Measurements from ENCODE around the gene SALL1. TPM values are rescaled to one million over a fixed set of nuclear protein-coding genes. Genes with fewer than 3 reads are reported as not detected.

SALL1 gene
- total RNA-seq, 1 experiment from 2014 or later = not detected

DNA sequence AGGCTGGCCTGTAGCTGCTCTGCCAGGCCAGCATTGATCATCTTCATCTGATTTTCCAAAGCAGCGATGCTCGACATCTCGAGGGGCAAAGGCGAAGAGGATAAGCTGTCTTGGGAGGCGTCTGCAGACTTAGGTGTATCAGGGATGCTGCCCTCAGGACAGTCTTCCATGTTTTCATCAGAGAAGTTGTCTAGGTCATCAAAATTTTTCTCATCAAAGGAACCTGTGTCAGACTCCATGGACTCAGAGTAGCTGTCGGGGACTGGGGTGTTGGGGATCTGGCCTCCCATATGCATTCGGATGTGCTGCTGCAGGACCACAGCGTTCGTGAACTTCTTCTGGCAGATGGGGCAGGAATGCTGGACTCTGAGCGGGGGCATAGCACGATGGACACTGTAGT is 11.5 kb downstream of the SALL1 start:
- peaks cover 77% of the 10 kb centered on the region for H3K27me3 Mint-ChIP-seq (ENCODE audit: unreplicated experiment)

DNA sequence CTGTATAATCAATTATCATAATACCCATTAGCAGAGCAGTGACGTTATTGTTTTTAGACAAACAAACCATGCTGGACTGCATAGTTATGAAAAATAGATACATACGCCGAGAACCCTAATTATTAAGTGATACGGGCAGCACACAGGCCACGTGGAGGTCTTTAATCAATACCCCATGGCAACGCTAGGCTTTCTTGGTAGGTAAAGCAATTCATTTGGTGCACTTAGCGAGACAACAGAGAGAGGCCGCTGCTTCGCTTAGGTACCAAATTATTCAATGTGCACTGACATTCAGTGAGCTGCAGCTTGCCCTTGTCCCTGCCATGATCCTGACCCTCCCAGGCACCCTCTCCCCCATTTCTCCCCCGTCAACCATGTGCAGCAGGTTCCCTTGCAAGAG is 12.9 kb downstream of the SALL1 start:
- H3K27me3 Mint-ChIP-seq (ENCODE audit: unreplicated experiment) = peaks cover 84% of the 10 kb centered on the region
- TF ChIP-seq CTCF (IDR thresholded peaks at IDR 0.05; ENCODE audit: unreplicated experiment) = no peak
- intact Hi-C loops (cut with micrococcal nuclease; ENCODE audit: unreplicated experiment) = no loop called here
- H3K36me3 Mint-ChIP-seq (ENCODE audit: insufficient read depth, unreplicated experiment) = no peaks in the 10 kb centered on the region
- no TSS peak for BruUV-seq (replicated peaks)
- no peak overlapping the region for H3K4me3 Mint-ChIP-seq (ENCODE audit: low read depth, unreplicated experiment)
- CTCF ChIA-PET = no interaction called here
- H3K9me3 Mint-ChIP-seq (ENCODE audit: low read depth, unreplicated experiment) = no peaks in the 10 kb centered on the region
- no peak overlapping the region for H3K27ac Mint-ChIP-seq (ENCODE audit: unreplicated experiment)
- no peaks in the 10 kb centered on the region for H3K4me1 Mint-ChIP-seq (ENCODE audit: low read depth, unreplicated experiment)
- no peak for DNase-seq

More for the DNA sequence above, 11.5 kb downstream of the SALL1 start:
- CTCF ChIA-PET = no interaction called here
- no TSS peak for BruUV-seq (replicated peaks)
- Mint-ChIP-seq H3K4me1 (ENCODE audit: low read depth, unreplicated experiment) (no peaks in the 10 kb centered on the region), H3K4me3 (ENCODE audit: low read depth, unreplicated experiment) (no peak overlapping the region), H3K36me3 (ENCODE audit: insufficient read depth, unreplicated experiment) (no peaks in the 10 kb centered on the region), H3K9me3 (ENCODE audit: low read depth, unreplicated experiment) (no peaks in the 10 kb centered on the region), H3K27ac (ENCODE audit: unreplicated experiment) (no peak overlapping the region)
- intact Hi-C loops (cut with micrococcal nuclease; ENCODE audit: unreplicated experiment) = no loop called here
- DNase-seq = no peak
- no peak for TF ChIP-seq CTCF (IDR thresholded peaks at IDR 0.05; ENCODE audit: unreplicated experiment)

DNA sequence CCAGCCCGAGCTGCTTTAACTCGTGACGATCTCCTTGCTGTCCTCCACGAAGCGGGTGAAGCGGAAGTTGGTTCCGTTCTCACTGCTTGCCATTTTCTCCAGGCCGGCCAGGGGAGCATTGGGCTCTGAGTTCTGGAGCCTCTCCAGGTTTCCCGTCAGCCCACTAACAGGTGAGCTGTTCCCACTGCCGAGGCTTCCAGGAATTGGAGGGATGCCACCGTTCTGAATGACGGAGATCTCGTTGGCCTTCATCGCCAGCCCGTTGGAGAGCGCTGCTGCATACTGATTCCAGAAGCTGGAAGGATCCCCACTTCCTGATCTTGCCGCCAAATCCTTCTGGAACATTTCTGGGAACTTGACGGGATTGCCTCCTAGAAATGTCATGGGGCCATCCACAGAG is 14.0 kb downstream of the SALL1 start:
- Mint-ChIP-seq H3K27me3 (ENCODE audit: unreplicated experiment) (peaks cover 74% of the 10 kb centered on the region), H3K27ac (ENCODE audit: unreplicated experiment) (no peak overlapping the region), H3K36me3 (ENCODE audit: insufficient read depth, unreplicated experiment) (no peaks in the 10 kb centered on the region), H3K4me1 (ENCODE audit: low read depth, unreplicated experiment) (no peaks in the 10 kb centered on the region), H3K9me3 (ENCODE audit: low read depth, unreplicated experiment) (no peaks in the 10 kb centered on the region), H3K4me3 (ENCODE audit: low read depth, unreplicated experiment) (no peak overlapping the region)
- intact Hi-C loops (cut with micrococcal nuclease; ENCODE audit: unreplicated experiment) = no loop called here
- no peak for DNase-seq
- CTCF ChIA-PET = no interaction called here
- no peak for TF ChIP-seq CTCF (IDR thresholded peaks at IDR 0.05; ENCODE audit: unreplicated experiment)
- no TSS peak for BruUV-seq (replicated peaks)

DNA sequence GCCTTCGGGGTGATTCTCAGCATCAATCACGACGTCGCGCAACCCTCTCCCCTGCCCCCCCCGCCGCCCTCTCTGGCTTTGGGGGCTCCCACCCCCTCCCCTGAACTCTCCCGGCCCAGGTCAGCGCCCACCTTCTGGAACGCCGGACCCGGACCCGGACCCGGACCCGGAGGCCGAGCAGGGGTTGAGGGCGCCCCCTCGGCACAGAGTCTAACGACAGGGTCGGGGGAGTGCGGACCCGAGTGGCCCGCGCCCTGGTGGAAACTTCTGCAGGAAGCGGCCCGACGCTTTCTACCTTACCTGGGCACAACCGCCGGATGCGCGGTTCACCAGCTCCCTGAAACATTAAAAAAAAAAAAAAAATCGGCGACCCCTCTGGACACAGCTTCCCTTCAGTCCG is 16.2 kb downstream of the SALL1 start:
- peaks cover 74% of the 10 kb centered on the region for H3K27me3 Mint-ChIP-seq (ENCODE audit: unreplicated experiment)
- H3K27ac Mint-ChIP-seq (ENCODE audit: unreplicated experiment) = no peak overlapping the region
- no TSS peak for BruUV-seq (replicated peaks)
- DNase-seq = no peak
- H3K36me3 Mint-ChIP-seq (ENCODE audit: insufficient read depth, unreplicated experiment) = no peaks in the 10 kb centered on the region
- CTCF ChIA-PET = no interaction called here
- H3K9me3 Mint-ChIP-seq (ENCODE audit: low read depth, unreplicated experiment) = no peaks in the 10 kb centered on the region
- H3K4me3 Mint-ChIP-seq (ENCODE audit: low read depth, unreplicated experiment) = no peak overlapping the region
- intact Hi-C loops (cut with micrococcal nuclease; ENCODE audit: unreplicated experiment) = no loop called here
- no peaks in the 10 kb centered on the region for H3K4me1 Mint-ChIP-seq (ENCODE audit: low read depth, unreplicated experiment)
- no peak for TF ChIP-seq CTCF (IDR thresholded peaks at IDR 0.05; ENCODE audit: unreplicated experiment)
